ENCODE measurements around the gene RRP9. TPM values are rescaled to one million over a fixed set of nuclear protein-coding genes. Genes with fewer than 3 reads are reported as not detected.

RRP9 gene
- total RNA-seq, 1 experiment from 2014 or later: 71.3 TPM

- TF ChIP-seq EZH2 (IDR thresholded peaks at IDR 0.05): no peak
- TF ChIP-seq, protein P1, sequence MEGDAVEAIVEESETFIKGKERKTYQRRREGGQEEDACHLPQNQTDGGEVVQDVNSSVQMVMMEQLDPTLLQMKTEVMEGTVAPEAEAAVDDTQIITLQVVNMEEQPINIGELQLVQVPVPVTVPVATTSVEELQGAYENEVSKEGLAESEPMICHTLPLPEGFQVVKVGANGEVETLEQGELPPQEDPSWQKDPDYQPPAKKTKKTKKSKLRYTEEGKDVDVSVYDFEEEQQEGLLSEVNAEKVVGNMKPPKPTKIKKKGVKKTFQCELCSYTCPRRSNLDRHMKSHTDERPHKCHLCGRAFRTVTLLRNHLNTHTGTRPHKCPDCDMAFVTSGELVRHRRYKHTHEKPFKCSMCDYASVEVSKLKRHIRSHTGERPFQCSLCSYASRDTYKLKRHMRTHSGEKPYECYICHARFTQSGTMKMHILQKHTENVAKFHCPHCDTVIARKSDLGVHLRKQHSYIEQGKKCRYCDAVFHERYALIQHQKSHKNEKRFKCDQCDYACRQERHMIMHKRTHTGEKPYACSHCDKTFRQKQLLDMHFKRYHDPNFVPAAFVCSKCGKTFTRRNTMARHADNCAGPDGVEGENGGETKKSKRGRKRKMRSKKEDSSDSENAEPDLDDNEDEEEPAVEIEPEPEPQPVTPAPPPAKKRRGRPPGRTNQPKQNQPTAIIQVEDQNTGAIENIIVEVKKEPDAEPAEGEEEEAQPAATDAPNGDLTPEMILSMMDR (IDR thresholded peaks at IDR 0.05 in 2 of 3, conservative IDR thresholded peaks at IDR 0.05 in 1 of 3; ENCODE audit: borderline replicate concordance in 1 of 3, insufficient read depth in 1 of 3, low read depth in 2 of 3, low read length in 2 of 3): no peak
- no peak for TF ChIP-seq POLR2AphosphoS5 (IDR thresholded peaks at IDR 0.05; ENCODE audit: low read depth, low read length)
- TF ChIP-seq TCF7L2 (IDR thresholded peaks at IDR 0.05; ENCODE audit: borderline replicate concordance, extremely low read depth, insufficient read depth, insufficient read length): no peak
- TF ChIP-seq CBX3 (IDR thresholded peaks at IDR 0.05; ENCODE audit: low read depth): no peak
- no peak for TF ChIP-seq JUND (IDR thresholded peaks at IDR 0.05)
- no peak for TF ChIP-seq SP1 (IDR thresholded peaks at IDR 0.05; ENCODE audit: low read depth)
- TF ChIP-seq, protein P2, sequence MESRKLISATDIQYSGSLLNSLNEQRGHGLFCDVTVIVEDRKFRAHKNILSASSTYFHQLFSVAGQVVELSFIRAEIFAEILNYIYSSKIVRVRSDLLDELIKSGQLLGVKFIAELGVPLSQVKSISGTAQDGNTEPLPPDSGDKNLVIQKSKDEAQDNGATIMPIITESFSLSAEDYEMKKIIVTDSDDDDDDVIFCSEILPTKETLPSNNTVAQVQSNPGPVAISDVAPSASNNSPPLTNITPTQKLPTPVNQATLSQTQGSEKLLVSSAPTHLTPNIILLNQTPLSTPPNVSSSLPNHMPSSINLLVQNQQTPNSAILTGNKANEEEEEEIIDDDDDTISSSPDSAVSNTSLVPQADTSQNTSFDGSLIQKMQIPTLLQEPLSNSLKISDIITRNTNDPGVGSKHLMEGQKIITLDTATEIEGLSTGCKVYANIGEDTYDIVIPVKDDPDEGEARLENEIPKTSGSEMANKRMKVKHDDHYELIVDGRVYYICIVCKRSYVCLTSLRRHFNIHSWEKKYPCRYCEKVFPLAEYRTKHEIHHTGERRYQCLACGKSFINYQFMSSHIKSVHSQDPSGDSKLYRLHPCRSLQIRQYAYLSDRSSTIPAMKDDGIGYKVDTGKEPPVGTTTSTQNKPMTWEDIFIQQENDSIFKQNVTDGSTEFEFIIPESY (IDR thresholded peaks at IDR 0.05; ENCODE audit: extremely low read depth, insufficient replicate concordance, low read length): no peak
- TF ChIP-seq, protein P3, sequence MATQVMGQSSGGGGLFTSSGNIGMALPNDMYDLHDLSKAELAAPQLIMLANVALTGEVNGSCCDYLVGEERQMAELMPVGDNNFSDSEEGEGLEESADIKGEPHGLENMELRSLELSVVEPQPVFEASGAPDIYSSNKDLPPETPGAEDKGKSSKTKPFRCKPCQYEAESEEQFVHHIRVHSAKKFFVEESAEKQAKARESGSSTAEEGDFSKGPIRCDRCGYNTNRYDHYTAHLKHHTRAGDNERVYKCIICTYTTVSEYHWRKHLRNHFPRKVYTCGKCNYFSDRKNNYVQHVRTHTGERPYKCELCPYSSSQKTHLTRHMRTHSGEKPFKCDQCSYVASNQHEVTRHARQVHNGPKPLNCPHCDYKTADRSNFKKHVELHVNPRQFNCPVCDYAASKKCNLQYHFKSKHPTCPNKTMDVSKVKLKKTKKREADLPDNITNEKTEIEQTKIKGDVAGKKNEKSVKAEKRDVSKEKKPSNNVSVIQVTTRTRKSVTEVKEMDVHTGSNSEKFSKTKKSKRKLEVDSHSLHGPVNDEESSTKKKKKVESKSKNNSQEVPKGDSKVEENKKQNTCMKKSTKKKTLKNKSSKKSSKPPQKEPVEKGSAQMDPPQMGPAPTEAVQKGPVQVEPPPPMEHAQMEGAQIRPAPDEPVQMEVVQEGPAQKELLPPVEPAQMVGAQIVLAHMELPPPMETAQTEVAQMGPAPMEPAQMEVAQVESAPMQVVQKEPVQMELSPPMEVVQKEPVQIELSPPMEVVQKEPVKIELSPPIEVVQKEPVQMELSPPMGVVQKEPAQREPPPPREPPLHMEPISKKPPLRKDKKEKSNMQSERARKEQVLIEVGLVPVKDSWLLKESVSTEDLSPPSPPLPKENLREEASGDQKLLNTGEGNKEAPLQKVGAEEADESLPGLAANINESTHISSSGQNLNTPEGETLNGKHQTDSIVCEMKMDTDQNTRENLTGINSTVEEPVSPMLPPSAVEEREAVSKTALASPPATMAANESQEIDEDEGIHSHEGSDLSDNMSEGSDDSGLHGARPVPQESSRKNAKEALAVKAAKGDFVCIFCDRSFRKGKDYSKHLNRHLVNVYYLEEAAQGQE (IDR thresholded peaks at IDR 0.05; ENCODE audit: low read depth): no peak
- TF ChIP-seq SIN3A (IDR thresholded peaks at IDR 0.05; ENCODE audit: low read depth): no peak
- no peak for TF ChIP-seq ELF1 (IDR thresholded peaks at IDR 0.05; ENCODE audit: borderline replicate concordance, low read depth)
- H3K27me3 ChIP-seq (ENCODE audit: insufficient read depth, low read length): no peaks in the 10 kb centered on the region
- peaks cover 29 to 49% of the 10 kb centered on the region in 2 experiments; a peak in 3 of 4 replicates for H3K36me3 ChIP-seq (ENCODE audit: control insufficient read depth in 1 of 2, insufficient read depth in 2 of 2, low read length in 2 of 2)
- no peak overlapping the region for H3K27ac ChIP-seq (ENCODE audit: low read depth, low read length)
- intact Hi-C loops (cut with micrococcal nuclease): no loop called here
- H3K79me2 ChIP-seq (ENCODE audit: insufficient read depth, low read length): peaks cover 11% of the 10 kb centered on the region; the same call in 1 of the 2 replicates
- ATAC-seq (no peak), DNase-seq (ENCODE audit: low read depth, low spot score) (no peak)
- H3K9ac ChIP-seq (ENCODE audit: low read length): no peak overlapping the region
- H3K9me3 ChIP-seq (ENCODE audit: control insufficient read depth in 1 of 2, insufficient read depth in 1 of 2, low read depth in 1 of 2, low read length in 2 of 2): no peaks in the 10 kb centered on the region
- ChIA-PET RAD21 (ENCODE audit: low non-redundant PET in 1 of 2, low total read pairs in 2 of 2, uncharacterized antibody in 2 of 2, unreplicated experiment in 2 of 2) (no interaction called here), POLR2A (interaction anchor here (1.8 kb wide), 1 partner anchor 9 kb away, joined by 4 read pairs; the partner anchor contains the start of gene RRP9), CTCF (interaction anchor here (1.1 kb wide), 1 partner anchor 9 kb away, joined by 6 read pairs; the partner anchor contains the start of gene RRP9)
- no peaks in the 10 kb centered on the region for H3K4me1 ChIP-seq (ENCODE audit: control insufficient read depth in 1 of 2, insufficient read depth in 2 of 2, low read length in 2 of 2)
- H4K20me1 ChIP-seq (ENCODE audit: insufficient read depth): no peaks in the 10 kb centered on the region
- H2AFZ ChIP-seq (ENCODE audit: low read depth, low read length, poor library complexity, severe bottlenecking): no peak overlapping the region
- no TSS peak for BruUV-seq (replicated peaks)
- H3K4me3 ChIP-seq (replicated peaks in 1 of 2; ENCODE audit: low read depth in 1 of 2, low read length in 2 of 2): no peak overlapping the region
- H3K9me2 ChIP-seq (ENCODE audit: insufficient read depth): no peaks in the 10 kb centered on the region
- H3K4me2 ChIP-seq (ENCODE audit: low read length): no peak overlapping the region
Observed at GRCh38 chr3:51932471-51933370, 9.0 kb downstream of the RRP9 start.
